Panc1 (cell line): ENCODE results near the gene GBF1. TPM values are rescaled to one million over a fixed set of nuclear protein-coding genes. Genes with fewer than 3 reads are reported as not detected.

Source experiments
- ATAC-seq: fragments of 200-7000 bp; cut with Tn5 transposase; 2 replicates; pipeline ENCODE4 v1.9.1; 2020; ENCODE audit warnings: mild to moderate bottlenecking, moderate library complexity
- BruUV-seq: library from RNA; stranded (reverse); fragments of 400-500 nt; replicated peaks from 2 replicates; lab custom pipeline; 2021; lab: Mats Ljungman, UMichigan
- CTCF ChIA-PET: fragments of 300-600 bp; sonication (Branson Sonifier 250); formaldehyde crosslinking; loops from one replicate; lab custom pipeline; 2022; ENCODE audit warnings: antibody characterized with exemption; lab: Charles Lee
- POLR2A ChIA-PET: fragments of 300-600 bp; sonication (Branson Sonifier 250); formaldehyde crosslinking; loops from one replicate; lab custom pipeline; 2022; ENCODE audit warnings: antibody characterized with exemption; lab: Charles Lee
- DNase-seq: peaks from one replicate; pipeline ENCODE4 v3.0.0-alpha.2; 2010; ENCODE audit warnings: low read depth, low spot score
- H3K27ac ChIP-seq: 2 replicates; pipeline ENCODE4 v1.5.1; 2011; ENCODE audit warnings: mild to moderate bottlenecking, low read length, inconsistent platforms
- H3K27me3 ChIP-seq: fragments of 200-500 bp; sonication (Bioruptor generic); 2 replicates; pipeline ENCODE4 v1.6.0; 2014; ENCODE audit warnings: low read length, inconsistent platforms; ENCODE audit not compliant: control insufficient read depth, insufficient read depth
- H3K36me3 ChIP-seq: fragments of 200-500 bp; sonication (Bioruptor generic); 2 replicates; pipeline ENCODE4 v1.5.1; 2014; ENCODE audit warnings: inconsistent platforms, mild to moderate bottlenecking, low read length, moderate library complexity; ENCODE audit not compliant: control insufficient read depth, insufficient read depth
- H3K4me1 ChIP-seq: 2 replicates; pipeline ENCODE4 v1.5.1; 2011; ENCODE audit warnings: inconsistent platforms, mild to moderate bottlenecking, low read length, moderate library complexity; ENCODE audit not compliant: control insufficient read depth, insufficient read depth
- H3K4me3 ChIP-seq, 2 experiments: 2 replicates each; pipeline ENCODE4 v1.5.1; 2011 to 2012; ENCODE audit warnings: low read depth in 2 of 2, low read length in 2 of 2, mild to moderate bottlenecking in 2 of 2, inconsistent platforms in 1 of 2, moderate library complexity in 1 of 2
- H3K9me3 ChIP-seq: fragments of 200-500 bp; sonication (Bioruptor generic); 2 replicates; pipeline ENCODE4 v1.5.1; 2014; ENCODE audit warnings: low read depth, mild to moderate bottlenecking, inconsistent platforms, low read length, moderate library complexity; ENCODE audit not compliant: control insufficient read depth, insufficient read depth
- POLR2AphosphoS5 ChIP-seq: IDR thresholded peaks from 2 replicates; pipeline ENCODE4 v1.6.1; 2012; ENCODE audit warnings: mild to moderate bottlenecking, low read depth, low read length, moderate library complexity
- SIN3A ChIP-seq: IDR thresholded peaks from 2 replicates; pipeline ENCODE4 v1.6.1; 2012; ENCODE audit warnings: low read depth, mild to moderate bottlenecking, low read length, moderate library complexity, borderline replicate concordance; ENCODE audit not compliant: insufficient read depth
- TCF7L2 ChIP-seq: IDR thresholded peaks from 2 replicates; pipeline ENCODE4 v1.6.1; 2011; ENCODE audit warnings: mild to moderate bottlenecking, low read depth, low read length, inconsistent platforms
- in situ Hi-C: cut with HindIII; loops from 2 replicates; pipeline ENCODE4 v1.10.0; 2016; ENCODE audit warnings: low sequenced_read_pairs, low pct_unique_long_range_greater_than_20kb
- intact Hi-C: fragments of 100-400 bp; cut with micrococcal nuclease; formaldehyde crosslinking; loops from one replicate; pipeline ENCODE4 v1.10.0; 2022; ENCODE audit not compliant: unreplicated experiment
- total RNA-seq: library from RNA; stranded (reverse); gene quantifications from one replicate; pipeline ENCODE4 v1.2.1, GENCODE V29; 2021; ENCODE audit not compliant: unreplicated experiment
- TF ChIP-seq, protein P1 (sequence below): fragments of 450-650 bp; IDR thresholded peaks from 2 replicates; pipeline ENCODE4 v1.5.1; 2017; ENCODE audit warnings: mild to moderate bottlenecking
- TF ChIP-seq, protein P2 (sequence below), 2 experiments: IDR thresholded peaks; 2 replicates each; pipeline ENCODE4 v1.6.1; 2011 to 2012; ENCODE audit warnings: low read depth in 2 of 2, control low read depth in 1 of 2, low read length in 1 of 2, mild to moderate bottlenecking in 1 of 2, moderate library complexity in 1 of 2; ENCODE audit not compliant: insufficient read depth in 1 of 2

GBF1 gene
- total RNA-seq, 1 experiment from 2014 or later: 65.0 TPM

DNA sequence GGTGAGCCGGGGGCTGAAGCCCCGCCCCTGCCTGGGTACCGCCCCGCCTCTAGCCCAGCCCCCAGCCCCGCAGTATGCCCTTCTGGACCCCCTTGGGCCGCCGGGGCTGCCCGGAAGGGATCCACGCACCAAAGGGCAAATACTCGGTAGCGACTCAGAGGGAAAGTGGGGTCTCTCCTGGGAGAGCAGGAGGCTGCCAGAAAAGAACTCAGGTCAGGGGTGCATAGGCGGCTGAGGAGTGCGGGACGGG lies 176.1 kb downstream of the GBF1 start:
- H3K4me3 ChIP-seq: peak overlapping the region; percentile 91 to 94
- H3K36me3 ChIP-seq: peaks cover 9% of the 10 kb centered on the region; the same call in 1 of the 2 replicates
- no peaks in the 10 kb centered on the region for H3K9me3 ChIP-seq
- DNase-seq (no peak), ATAC-seq (no peak; the same call in 1 of the 2 replicates)
- H3K27me3 ChIP-seq: no peaks in the 10 kb centered on the region
- TF ChIP-seq, protein P1, sequence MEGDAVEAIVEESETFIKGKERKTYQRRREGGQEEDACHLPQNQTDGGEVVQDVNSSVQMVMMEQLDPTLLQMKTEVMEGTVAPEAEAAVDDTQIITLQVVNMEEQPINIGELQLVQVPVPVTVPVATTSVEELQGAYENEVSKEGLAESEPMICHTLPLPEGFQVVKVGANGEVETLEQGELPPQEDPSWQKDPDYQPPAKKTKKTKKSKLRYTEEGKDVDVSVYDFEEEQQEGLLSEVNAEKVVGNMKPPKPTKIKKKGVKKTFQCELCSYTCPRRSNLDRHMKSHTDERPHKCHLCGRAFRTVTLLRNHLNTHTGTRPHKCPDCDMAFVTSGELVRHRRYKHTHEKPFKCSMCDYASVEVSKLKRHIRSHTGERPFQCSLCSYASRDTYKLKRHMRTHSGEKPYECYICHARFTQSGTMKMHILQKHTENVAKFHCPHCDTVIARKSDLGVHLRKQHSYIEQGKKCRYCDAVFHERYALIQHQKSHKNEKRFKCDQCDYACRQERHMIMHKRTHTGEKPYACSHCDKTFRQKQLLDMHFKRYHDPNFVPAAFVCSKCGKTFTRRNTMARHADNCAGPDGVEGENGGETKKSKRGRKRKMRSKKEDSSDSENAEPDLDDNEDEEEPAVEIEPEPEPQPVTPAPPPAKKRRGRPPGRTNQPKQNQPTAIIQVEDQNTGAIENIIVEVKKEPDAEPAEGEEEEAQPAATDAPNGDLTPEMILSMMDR: no peak
- TF ChIP-seq POLR2AphosphoS5 (no peak), TCF7L2 (no peak), SIN3A (no peak)
- TF ChIP-seq, protein P2, sequence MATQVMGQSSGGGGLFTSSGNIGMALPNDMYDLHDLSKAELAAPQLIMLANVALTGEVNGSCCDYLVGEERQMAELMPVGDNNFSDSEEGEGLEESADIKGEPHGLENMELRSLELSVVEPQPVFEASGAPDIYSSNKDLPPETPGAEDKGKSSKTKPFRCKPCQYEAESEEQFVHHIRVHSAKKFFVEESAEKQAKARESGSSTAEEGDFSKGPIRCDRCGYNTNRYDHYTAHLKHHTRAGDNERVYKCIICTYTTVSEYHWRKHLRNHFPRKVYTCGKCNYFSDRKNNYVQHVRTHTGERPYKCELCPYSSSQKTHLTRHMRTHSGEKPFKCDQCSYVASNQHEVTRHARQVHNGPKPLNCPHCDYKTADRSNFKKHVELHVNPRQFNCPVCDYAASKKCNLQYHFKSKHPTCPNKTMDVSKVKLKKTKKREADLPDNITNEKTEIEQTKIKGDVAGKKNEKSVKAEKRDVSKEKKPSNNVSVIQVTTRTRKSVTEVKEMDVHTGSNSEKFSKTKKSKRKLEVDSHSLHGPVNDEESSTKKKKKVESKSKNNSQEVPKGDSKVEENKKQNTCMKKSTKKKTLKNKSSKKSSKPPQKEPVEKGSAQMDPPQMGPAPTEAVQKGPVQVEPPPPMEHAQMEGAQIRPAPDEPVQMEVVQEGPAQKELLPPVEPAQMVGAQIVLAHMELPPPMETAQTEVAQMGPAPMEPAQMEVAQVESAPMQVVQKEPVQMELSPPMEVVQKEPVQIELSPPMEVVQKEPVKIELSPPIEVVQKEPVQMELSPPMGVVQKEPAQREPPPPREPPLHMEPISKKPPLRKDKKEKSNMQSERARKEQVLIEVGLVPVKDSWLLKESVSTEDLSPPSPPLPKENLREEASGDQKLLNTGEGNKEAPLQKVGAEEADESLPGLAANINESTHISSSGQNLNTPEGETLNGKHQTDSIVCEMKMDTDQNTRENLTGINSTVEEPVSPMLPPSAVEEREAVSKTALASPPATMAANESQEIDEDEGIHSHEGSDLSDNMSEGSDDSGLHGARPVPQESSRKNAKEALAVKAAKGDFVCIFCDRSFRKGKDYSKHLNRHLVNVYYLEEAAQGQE (IDR thresholded peaks at IDR 0.05; ENCODE audit: insufficient read depth in 1 of 2, low read depth in 2 of 2, low read length in 1 of 2): no peak
- in situ Hi-C loops: no loop called here
- ChIA-PET POLR2A (no interaction called here), CTCF (interaction anchor here (0.9 to 2.2 kb wide), 4 partner anchors 11 to 190 kb away, joined by 4 to 16 read pairs (median 7); partner anchors contain the start of gene CUEDC2)
- peak overlapping the region; percentile 98 for H3K27ac ChIP-seq
- BruUV-seq: no TSS peak
- peaks cover 11% of the 10 kb centered on the region for H3K4me1 ChIP-seq
- intact Hi-C loops: no loop called here

DNA sequence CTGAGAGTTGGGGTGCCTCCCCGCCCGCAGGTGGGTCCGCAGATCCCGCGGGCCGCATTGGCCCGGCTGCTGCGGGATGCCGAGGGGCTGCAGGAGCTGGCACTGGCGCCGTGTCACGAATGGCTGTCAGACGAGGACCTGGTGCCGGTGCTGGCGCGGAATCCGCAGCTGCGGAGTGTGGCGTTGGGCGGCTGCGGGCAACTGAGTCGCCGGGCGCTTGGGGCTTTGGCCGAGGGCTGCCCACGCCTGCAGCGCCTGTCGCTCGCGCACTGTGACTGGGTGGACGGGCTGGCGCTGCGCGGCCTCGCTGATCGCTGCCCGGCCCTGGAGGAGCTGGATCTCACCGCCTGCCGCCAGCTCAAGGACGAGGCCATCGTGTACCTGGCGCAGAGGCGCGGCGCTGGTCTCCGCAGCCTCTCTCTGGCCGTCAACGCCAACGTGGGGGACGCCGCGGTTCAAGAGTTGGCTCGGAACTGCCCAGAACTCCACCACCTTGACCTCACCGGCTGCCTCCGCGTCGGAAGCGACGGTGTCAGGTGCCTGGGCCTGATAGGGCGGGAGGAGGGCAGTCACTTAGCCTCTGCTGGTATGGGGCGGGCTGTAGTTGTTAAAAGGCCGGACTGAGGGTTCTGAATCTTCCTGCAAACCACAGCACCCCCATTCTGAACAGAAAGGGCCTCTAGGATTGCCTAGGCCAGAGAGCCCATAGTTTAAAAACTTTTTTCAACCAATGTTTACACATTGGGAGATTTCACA lies 176.6 kb downstream of the GBF1 start:
- H3K4me3 ChIP-seq: peak overlapping the region; percentile 91 to 94
- no TSS peak for BruUV-seq
- ATAC-seq (peak; percentile 19), DNase-seq (no peak)
- POLR2A ChIA-PET: interaction anchor here (0.6 kb wide), 1 partner anchor 20 kb away, joined by 3 read pairs; no protein-coding TSS in a partner anchor
- no peaks in the 10 kb centered on the region for H3K9me3 ChIP-seq
- in situ Hi-C loops (no loop called here), intact Hi-C loops (no loop called here)
- CTCF ChIA-PET: interaction anchor here (0.9 to 2.2 kb wide), 7 partner anchors 10 to 253 kb away, joined by 3 to 16 read pairs (median 7); partner anchors contain the start of gene CUEDC2
- TF ChIP-seq, protein P1: no peak
- TF ChIP-seq, protein P2 (IDR thresholded peaks at IDR 0.05; ENCODE audit: insufficient read depth in 1 of 2, low read depth in 2 of 2, low read length in 1 of 2): no peak
- TF ChIP-seq TCF7L2 (no peak), SIN3A (peak; percentile 77; the same call in 1 of the 2 replicates), POLR2AphosphoS5 (no peak)
- H3K4me1 ChIP-seq: peaks cover 11% of the 10 kb centered on the region
- no peaks in the 10 kb centered on the region for H3K27me3 ChIP-seq
- peaks cover 9% of the 10 kb centered on the region; the same call in 1 of the 2 replicates for H3K36me3 ChIP-seq
- peak overlapping the region; percentile 98 for H3K27ac ChIP-seq
